ENCODE results near the gene FLRT2. TPM values are rescaled to one million over a fixed set of nuclear protein-coding genes. Genes with fewer than 3 reads are reported as not detected.

Gene FLRT2
- total RNA-seq, 4 donors from 2014 or later, result 2.2 to 7.1 (median 5.4) TPM

DNA sequence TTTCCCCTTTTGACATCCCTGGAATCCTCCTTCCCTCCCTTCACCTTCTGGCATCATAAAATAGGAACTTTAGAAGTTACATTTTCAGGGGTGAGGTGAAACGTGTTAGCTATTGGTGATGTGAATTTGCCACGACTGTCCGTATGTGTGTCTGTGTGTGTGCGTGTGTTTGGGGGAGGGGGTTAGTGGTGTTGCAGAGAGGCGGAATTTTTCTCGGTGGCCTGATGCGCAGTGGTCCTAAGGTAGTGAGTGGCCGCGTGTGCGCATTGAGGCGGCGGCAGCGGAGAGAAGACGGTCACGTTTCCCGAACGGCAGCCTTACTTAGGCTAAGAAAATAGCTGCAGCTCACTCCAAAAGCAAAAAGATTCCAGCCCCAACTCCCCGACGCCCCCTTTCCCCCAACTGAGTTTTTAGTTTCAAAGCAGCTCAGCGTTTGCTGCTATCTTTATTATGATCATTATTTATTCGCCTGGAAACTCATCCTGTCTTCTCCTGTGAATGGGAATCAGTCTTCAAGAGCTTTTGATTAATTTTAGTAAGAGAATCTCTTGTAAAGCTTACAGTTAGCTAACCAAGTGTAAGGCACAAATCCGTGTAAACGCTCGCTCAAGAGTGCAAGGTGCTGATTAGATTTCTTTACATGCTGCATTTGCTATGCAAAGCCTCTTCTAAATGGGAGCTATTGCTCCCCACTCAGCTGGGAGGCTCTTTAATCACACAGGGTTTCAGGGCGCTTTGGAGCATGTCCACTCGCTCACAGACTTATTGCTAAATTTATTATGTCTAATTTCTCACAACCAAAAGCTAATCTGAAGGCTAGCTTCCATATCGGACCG is 4.7 kb downstream of the FLRT2 start:
- ATAC-seq, result no peak
- intact Hi-C loops (cut with DNase I; ENCODE audit: low total_unique reads), result loop anchor here (5.0 kb wide), 2 partner anchors 93 to 263 kb away; no protein-coding TSS in a partner anchor
- H3K36me3 ChIP-seq, result no peaks in the 10 kb centered on the region
- in situ Hi-C loops (cut with MboI; ENCODE audit: low sequenced_read_pairs in 4 of 4), result loop anchor here in 1 of 4 donors (10.0 kb wide), 1 partner anchor 80 kb away; no protein-coding TSS in a partner anchor
- H3K27ac ChIP-seq, result peak overlapping the region; percentile 83 to 91 (median 90)
- H3K4me1 ChIP-seq, result peaks cover 14 to 19% of the 10 kb centered on the region in 2 donors
- DNase-seq, result peak in 1 of 2 donors; percentile 28
- peaks cover 0 to 2% (median 0%) of the 10 kb centered on the region in 3 donors for H3K27me3 ChIP-seq
- peak overlapping the region; percentile 73 to 79 (median 74) for H3K4me3 ChIP-seq
- H3K9me3 ChIP-seq, result no peaks in the 10 kb centered on the region
- TF ChIP-seq, protein P1, sequence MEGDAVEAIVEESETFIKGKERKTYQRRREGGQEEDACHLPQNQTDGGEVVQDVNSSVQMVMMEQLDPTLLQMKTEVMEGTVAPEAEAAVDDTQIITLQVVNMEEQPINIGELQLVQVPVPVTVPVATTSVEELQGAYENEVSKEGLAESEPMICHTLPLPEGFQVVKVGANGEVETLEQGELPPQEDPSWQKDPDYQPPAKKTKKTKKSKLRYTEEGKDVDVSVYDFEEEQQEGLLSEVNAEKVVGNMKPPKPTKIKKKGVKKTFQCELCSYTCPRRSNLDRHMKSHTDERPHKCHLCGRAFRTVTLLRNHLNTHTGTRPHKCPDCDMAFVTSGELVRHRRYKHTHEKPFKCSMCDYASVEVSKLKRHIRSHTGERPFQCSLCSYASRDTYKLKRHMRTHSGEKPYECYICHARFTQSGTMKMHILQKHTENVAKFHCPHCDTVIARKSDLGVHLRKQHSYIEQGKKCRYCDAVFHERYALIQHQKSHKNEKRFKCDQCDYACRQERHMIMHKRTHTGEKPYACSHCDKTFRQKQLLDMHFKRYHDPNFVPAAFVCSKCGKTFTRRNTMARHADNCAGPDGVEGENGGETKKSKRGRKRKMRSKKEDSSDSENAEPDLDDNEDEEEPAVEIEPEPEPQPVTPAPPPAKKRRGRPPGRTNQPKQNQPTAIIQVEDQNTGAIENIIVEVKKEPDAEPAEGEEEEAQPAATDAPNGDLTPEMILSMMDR (IDR thresholded peaks at IDR 0.05 in 4 of 5, conservative IDR thresholded peaks at IDR 0.05 in 1 of 5), result no peak
- TF ChIP-seq POLR2A (IDR thresholded peaks at IDR 0.05), result no peak

DNA sequence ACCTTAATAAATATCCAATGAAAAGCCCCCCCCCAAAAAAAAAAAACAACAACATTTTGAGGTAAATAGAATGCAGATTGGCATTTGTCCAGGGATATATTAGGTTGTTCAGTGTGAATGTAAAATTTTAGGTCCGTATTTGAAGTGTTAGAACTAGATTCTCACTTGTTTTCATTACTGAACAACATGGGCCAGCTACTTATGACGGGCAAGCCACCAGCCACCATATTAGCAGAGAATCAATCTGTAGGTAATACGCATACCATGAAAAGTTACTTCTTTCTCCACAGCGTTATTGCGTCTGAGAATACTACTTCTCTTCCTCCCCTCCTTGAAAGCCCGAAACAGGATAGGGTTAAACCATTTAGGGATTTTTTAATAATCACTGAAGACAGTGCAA is 5.4 kb downstream of the FLRT2 start:
- Histone ChIP-seq H3K9me3 (no peaks in the 10 kb centered on the region), H3K27me3 (peaks cover 0 to 2% (median 0%) of the 10 kb centered on the region in 3 donors), H3K4me3 (peak overlapping the region; percentile 73 to 79 (median 74)), H3K4me1 (peaks cover 21 to 24% of the 10 kb centered on the region in 2 donors), H3K27ac (peak overlapping the region; percentile 83 to 91 (median 90)), H3K36me3 (no peaks in the 10 kb centered on the region)
- DNase-seq (no peak), ATAC-seq (no peak)
- TF ChIP-seq, protein P1 (IDR thresholded peaks at IDR 0.05 in 4 of 5, conservative IDR thresholded peaks at IDR 0.05 in 1 of 5), result no peak
- TF ChIP-seq POLR2A (IDR thresholded peaks at IDR 0.05), result no peak
- in situ Hi-C loops (cut with MboI; ENCODE audit: low sequenced_read_pairs in 4 of 4), result loop anchor here in 1 of 4 donors (10.0 kb wide), 1 partner anchor 79 kb away; no protein-coding TSS in a partner anchor
- intact Hi-C loops (cut with DNase I; ENCODE audit: low total_unique reads), result no loop called here

DNA sequence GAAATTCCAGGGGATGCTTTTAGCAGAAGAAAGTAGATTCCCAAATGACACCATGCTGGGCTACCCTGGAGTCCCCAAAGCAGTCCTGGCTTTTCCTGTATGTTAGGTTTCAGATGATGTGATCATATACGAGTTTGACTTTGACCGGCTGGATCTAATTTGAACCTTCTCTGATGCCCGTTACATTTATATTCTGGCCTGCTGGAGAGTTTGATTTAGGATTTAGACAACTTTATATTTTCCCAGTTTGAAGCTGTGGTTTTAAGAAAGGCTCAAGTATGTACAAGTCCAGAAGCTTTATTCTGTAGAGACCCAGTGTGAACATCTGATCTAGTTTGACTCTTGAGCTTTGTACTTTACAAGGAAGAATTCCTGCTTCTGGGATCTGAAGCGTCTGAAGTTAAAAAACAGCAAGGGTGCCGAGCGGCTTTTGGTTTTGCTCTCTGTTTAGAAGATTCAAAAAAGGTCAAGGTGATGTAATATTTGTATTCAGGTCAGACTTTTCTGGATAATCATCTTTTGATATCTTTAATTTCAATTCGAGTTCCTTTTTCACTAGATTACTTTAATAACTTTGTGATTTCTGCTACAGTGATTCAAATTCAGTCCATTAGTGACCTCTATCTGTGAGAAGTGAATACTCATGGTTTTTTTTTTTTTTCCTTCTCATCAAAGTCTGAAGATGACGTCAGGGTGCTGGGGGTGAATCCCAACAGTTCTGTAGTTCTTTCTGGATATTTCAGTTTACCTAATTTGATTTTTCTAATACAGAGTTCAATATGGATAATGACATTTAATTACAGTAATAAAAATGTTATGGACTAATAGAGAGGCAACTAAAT is 6.3 kb downstream of the FLRT2 start:
- H3K9me3 ChIP-seq, result no peaks in the 10 kb centered on the region
- intact Hi-C loops (cut with DNase I; ENCODE audit: low total_unique reads) (no loop called here), in situ Hi-C loops (cut with MboI; ENCODE audit: low sequenced_read_pairs in 4 of 4) (loop anchor here in 1 of 4 donors (10.0 kb wide), 1 partner anchor 79 kb away; no protein-coding TSS in a partner anchor)
- peaks cover 0 to 2% (median 0%) of the 10 kb centered on the region in 3 donors for H3K27me3 ChIP-seq
- DNase-seq (no peak), ATAC-seq (no peak)
- H3K4me1 ChIP-seq, result peaks cover 23 to 24% of the 10 kb centered on the region in 2 donors
- H3K4me3 ChIP-seq, result peak overlapping the region; percentile 28 to 79 (median 54)
- H3K36me3 ChIP-seq, result no peaks in the 10 kb centered on the region
- peak overlapping the region; percentile 83 to 91 (median 90) for H3K27ac ChIP-seq
- TF ChIP-seq POLR2A (IDR thresholded peaks at IDR 0.05), result no peak
- TF ChIP-seq, protein P1 (IDR thresholded peaks at IDR 0.05 in 4 of 5, conservative IDR thresholded peaks at IDR 0.05 in 1 of 5), result peak in 3 of 5 experiments; percentile 13 to 47 (median 43)

DNA sequence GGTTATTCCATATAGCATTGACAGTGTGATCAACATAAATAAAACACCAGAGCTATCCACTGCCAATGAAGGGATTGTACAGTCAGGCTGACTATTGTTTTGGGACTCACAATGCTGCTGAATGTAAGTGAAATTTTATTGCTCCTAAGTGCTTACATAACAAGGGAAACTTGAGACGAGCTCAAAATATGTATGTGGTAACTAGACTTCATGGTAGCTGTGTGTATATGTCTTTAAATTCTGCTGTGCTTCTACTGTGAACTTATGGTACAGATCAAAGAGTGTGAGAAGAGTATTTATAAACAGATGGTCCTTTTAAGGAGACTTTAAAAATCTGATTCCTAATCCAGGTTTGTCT is 6.9 kb downstream of the FLRT2 start:
- ATAC-seq, result peak in 1 of 2 donors; percentile 37
- no peaks in the 10 kb centered on the region for H3K9me3 ChIP-seq
- peaks cover 25 to 26% of the 10 kb centered on the region in 2 donors for H3K4me1 ChIP-seq
- peaks cover 0 to 2% (median 0%) of the 10 kb centered on the region in 3 donors for H3K27me3 ChIP-seq
- intact Hi-C loops (cut with DNase I; ENCODE audit: low total_unique reads) (no loop called here), in situ Hi-C loops (cut with MboI; ENCODE audit: low sequenced_read_pairs in 4 of 4) (loop anchor here in 1 of 4 donors (10.0 kb wide), 1 partner anchor 78 kb away; no protein-coding TSS in a partner anchor)
- H3K27ac ChIP-seq, result peak overlapping the region; percentile 83 to 91 (median 90)
- H3K4me3 ChIP-seq, result peak overlapping the region; percentile 13 to 79 (median 54)
- TF ChIP-seq, protein P1 (IDR thresholded peaks at IDR 0.05 in 4 of 5, conservative IDR thresholded peaks at IDR 0.05 in 1 of 5), result no peak
- no peak for TF ChIP-seq POLR2A (IDR thresholded peaks at IDR 0.05)
- H3K36me3 ChIP-seq, result no peaks in the 10 kb centered on the region
- no peak for DNase-seq
